ENCODE measurements around the gene PRDM16. TPM values are rescaled to one million over a fixed set of nuclear protein-coding genes. Genes with fewer than 3 reads are reported as not detected.

Gene PRDM16
- total RNA-seq, 1 experiment from 2014 or later = 0.04 TPM

DNA sequence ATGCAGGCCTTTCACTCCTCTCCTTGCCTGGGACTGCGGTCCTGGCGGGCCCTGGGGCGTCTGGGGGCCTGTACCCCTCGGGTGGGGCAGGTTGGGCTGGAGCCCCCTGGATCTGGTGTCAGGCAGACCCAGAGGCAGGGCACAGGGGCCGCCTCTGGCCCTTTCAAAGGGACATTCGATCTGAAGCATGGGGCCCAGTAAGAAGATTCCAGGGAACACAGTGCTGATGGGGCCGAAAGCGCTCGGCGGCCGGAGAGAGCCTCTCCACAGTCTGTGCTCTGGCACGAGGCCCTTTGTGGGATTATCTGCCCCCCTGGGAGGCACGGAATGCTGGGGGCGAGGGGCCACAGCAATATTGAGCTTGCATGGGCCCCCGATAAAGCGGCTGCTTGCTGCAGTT lies 15.2 kb downstream of the PRDM16 start:
- no peak for TF ChIP-seq EZH2phosphoT487 (IDR thresholded peaks at IDR 0.05; ENCODE audit: borderline replicate concordance, low read length)
- CTCF ChIA-PET = no interaction called here
- no TSS peak for BruUV-seq (replicated peaks)
- no peaks in the 10 kb centered on the region for H3K79me2 ChIP-seq (ENCODE audit: low read length)
- no peak overlapping the region for H2AFZ ChIP-seq (ENCODE audit: low read length)
- no peak overlapping the region for H3K4me2 ChIP-seq (ENCODE audit: low read length)
- intact Hi-C loops (cut with micrococcal nuclease) = no loop called here
- H3K27me3 ChIP-seq (ENCODE audit: low read length) = peaks cover 86% of the 10 kb centered on the region
- no peak for ATAC-seq
- no peak overlapping the region for H3K4me3 ChIP-seq (ENCODE audit: low read length)
- no peaks in the 10 kb centered on the region for H3F3A ChIP-seq (ENCODE audit: low read length, unreplicated experiment)
- no peaks in the 10 kb centered on the region for H4K20me1 ChIP-seq (ENCODE audit: low read length)
- H3K27ac ChIP-seq (ENCODE audit: low read length) = no peak overlapping the region
- no peaks in the 10 kb centered on the region for H3K4me1 ChIP-seq (ENCODE audit: insufficient read depth, low read length)
- no peaks in the 10 kb centered on the region for H3K36me3 ChIP-seq (ENCODE audit: low read depth, low read length)
- no peaks in the 10 kb centered on the region for H3K9me2 ChIP-seq (replicated peaks; ENCODE audit: low read length)
- H3K9ac ChIP-seq (ENCODE audit: low read length) = no peak overlapping the region
- no peaks in the 10 kb centered on the region for H3K9me3 ChIP-seq (ENCODE audit: low read length)
- no peak for DNase-seq
- POLR2A ChIA-PET (ENCODE audit: unreplicated experiment) = no interaction called here

DNA sequence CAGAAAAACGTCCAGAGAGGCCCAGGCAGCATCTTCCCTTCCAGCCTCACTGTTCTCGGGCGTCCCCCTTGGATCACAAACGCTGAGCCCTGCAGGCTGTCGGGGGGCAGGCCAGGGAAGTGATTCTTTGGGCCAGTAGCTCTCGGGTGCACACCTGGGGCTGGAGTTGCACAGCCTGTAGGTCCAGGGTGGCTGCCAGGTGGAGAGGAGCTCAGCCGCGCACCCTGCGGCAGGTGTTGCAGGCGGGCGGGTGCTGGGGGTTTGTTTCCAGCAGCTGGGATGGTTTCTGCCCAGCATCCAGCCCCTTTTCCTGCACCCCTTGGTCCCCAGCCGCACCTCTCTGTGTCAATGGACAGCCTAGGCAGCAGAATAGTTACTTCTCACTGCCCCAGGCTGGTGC lies 15.7 kb downstream of the PRDM16 start:
- BruUV-seq (replicated peaks) = no TSS peak
- DNase-seq = no peak
- Histone ChIP-seq H4K20me1 (ENCODE audit: low read length) (no peaks in the 10 kb centered on the region), H3K4me1 (ENCODE audit: insufficient read depth, low read length) (no peaks in the 10 kb centered on the region), H3K27me3 (ENCODE audit: low read length) (peaks cover 86% of the 10 kb centered on the region), H3K27ac (ENCODE audit: low read length) (no peak overlapping the region), H3K79me2 (ENCODE audit: low read length) (no peaks in the 10 kb centered on the region), H3K4me3 (ENCODE audit: low read length) (no peak overlapping the region), H2AFZ (ENCODE audit: low read length) (no peak overlapping the region), H3K4me2 (ENCODE audit: low read length) (no peak overlapping the region), H3K9ac (ENCODE audit: low read length) (no peak overlapping the region), H3K9me2 (replicated peaks; ENCODE audit: low read length) (no peaks in the 10 kb centered on the region), H3K9me3 (ENCODE audit: low read length) (no peaks in the 10 kb centered on the region), H3K36me3 (ENCODE audit: low read depth, low read length) (no peaks in the 10 kb centered on the region), H3F3A (ENCODE audit: low read length, unreplicated experiment) (no peaks in the 10 kb centered on the region)
- intact Hi-C loops (cut with micrococcal nuclease) = no loop called here
- no peak for ATAC-seq
- CTCF ChIA-PET = no interaction called here
- POLR2A ChIA-PET (ENCODE audit: unreplicated experiment) = no interaction called here
- TF ChIP-seq, protein P1, sequence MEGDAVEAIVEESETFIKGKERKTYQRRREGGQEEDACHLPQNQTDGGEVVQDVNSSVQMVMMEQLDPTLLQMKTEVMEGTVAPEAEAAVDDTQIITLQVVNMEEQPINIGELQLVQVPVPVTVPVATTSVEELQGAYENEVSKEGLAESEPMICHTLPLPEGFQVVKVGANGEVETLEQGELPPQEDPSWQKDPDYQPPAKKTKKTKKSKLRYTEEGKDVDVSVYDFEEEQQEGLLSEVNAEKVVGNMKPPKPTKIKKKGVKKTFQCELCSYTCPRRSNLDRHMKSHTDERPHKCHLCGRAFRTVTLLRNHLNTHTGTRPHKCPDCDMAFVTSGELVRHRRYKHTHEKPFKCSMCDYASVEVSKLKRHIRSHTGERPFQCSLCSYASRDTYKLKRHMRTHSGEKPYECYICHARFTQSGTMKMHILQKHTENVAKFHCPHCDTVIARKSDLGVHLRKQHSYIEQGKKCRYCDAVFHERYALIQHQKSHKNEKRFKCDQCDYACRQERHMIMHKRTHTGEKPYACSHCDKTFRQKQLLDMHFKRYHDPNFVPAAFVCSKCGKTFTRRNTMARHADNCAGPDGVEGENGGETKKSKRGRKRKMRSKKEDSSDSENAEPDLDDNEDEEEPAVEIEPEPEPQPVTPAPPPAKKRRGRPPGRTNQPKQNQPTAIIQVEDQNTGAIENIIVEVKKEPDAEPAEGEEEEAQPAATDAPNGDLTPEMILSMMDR (conservative IDR thresholded peaks at IDR 0.05; ENCODE audit: low read depth, low read length) = no peak
- TF ChIP-seq EZH2phosphoT487 (IDR thresholded peaks at IDR 0.05; ENCODE audit: borderline replicate concordance, low read length) = no peak
- TF ChIP-seq EZH2 (IDR thresholded peaks at IDR 0.05; ENCODE audit: low read length, unreplicated experiment) = no peak

- H3K27ac ChIP-seq (ENCODE audit: low read length) = no peak overlapping the region
- POLR2A ChIA-PET (ENCODE audit: unreplicated experiment) = no interaction called here
- no TSS peak for BruUV-seq (replicated peaks)
- H3K36me3 ChIP-seq (ENCODE audit: low read depth, low read length) = no peaks in the 10 kb centered on the region
- no peaks in the 10 kb centered on the region for H3K9me2 ChIP-seq (replicated peaks; ENCODE audit: low read length)
- DNase-seq (no peak), ATAC-seq (no peak)
- H2AFZ ChIP-seq (ENCODE audit: low read length) = no peak overlapping the region
- H3K4me1 ChIP-seq (ENCODE audit: insufficient read depth, low read length) = no peaks in the 10 kb centered on the region
- no peaks in the 10 kb centered on the region for H3K9me3 ChIP-seq (ENCODE audit: low read length)
- no peak for TF ChIP-seq EZH2 (IDR thresholded peaks at IDR 0.05; ENCODE audit: low read length, unreplicated experiment)
- no peak for TF ChIP-seq EZH2phosphoT487 (IDR thresholded peaks at IDR 0.05; ENCODE audit: borderline replicate concordance, low read length)
- TF ChIP-seq, protein P1 (conservative IDR thresholded peaks at IDR 0.05; ENCODE audit: low read depth, low read length) = no peak
- no peak overlapping the region for H3K4me2 ChIP-seq (ENCODE audit: low read length)
- intact Hi-C loops (cut with micrococcal nuclease) = no loop called here
- no peak overlapping the region for H3K4me3 ChIP-seq (ENCODE audit: low read length)
- CTCF ChIA-PET = no interaction called here
- H3K27me3 ChIP-seq (ENCODE audit: low read length) = peaks cover 86% of the 10 kb centered on the region
- H3K9ac ChIP-seq (ENCODE audit: low read length) = no peak overlapping the region
- no peaks in the 10 kb centered on the region for H4K20me1 ChIP-seq (ENCODE audit: low read length)
- no peaks in the 10 kb centered on the region for H3F3A ChIP-seq (ENCODE audit: low read length, unreplicated experiment)
- H3K79me2 ChIP-seq (ENCODE audit: low read length) = no peaks in the 10 kb centered on the region
Observed at GRCh38 chr1:3085721-3086120, 16.7 kb downstream of the PRDM16 start.
